ENCODE results near the gene TCAIM. TPM values are rescaled to one million over a fixed set of nuclear protein-coding genes. Genes with fewer than 3 reads are reported as not detected.

TCAIM gene
- total RNA-seq, 1 experiment from 2014 or later, result 23.8 TPM

DNA sequence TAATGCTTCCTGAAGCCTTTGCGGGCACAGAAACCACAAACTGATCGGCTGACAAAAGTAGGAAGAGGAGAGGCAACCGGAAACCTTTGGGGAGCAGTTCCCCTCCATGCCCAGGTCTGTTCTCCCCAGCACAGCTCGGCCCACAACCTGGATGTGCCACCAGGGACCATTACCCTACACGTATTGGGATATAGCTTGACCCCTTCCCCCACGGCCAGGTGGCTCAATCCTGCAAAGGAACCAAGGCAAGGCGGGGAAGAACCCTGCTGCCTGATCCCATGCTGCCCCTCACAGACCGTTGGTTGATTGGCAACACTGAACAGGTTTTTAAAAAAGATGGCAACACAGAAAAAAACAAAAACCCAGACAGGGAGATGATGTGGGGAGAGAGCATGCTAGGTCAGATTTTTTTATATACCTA lies 19.7 kb upstream of the TCAIM start:
- Mint-ChIP-seq H3K9me3 (no peaks in the 10 kb centered on the region), H3K27me3 (ENCODE audit: low read depth) (no peaks in the 10 kb centered on the region), H3K27ac (no peak overlapping the region), H3K36me3 (ENCODE audit: insufficient read depth in 1 of 3, low read depth in 3 of 3) (no peaks in the 10 kb centered on the region), H3K4me1 (0 out of 4 replicates have a peak, but pooled peaks cover 0 to 3% of the 10 kb centered on the region in 2 experiments), H3K4me3 (no peak overlapping the region)
- no peak overlapping the region for H3K9ac ChIP-seq (ENCODE audit: extremely low read depth, insufficient read length, low read length)
- H4K5ac ChIP-seq (ENCODE audit: insufficient read length, low read depth, low read length), result no peak overlapping the region
- no CpG with 5 or more reads among the region's 8 CpGs for WGBS (ENCODE audit: extremely low coverage, insufficient read length, low lambda C conversion rate)
- H3K56ac ChIP-seq (ENCODE audit: insufficient read length, low read depth, low read length), result no peak overlapping the region
- no peaks in the 10 kb centered on the region for H4K20me1 ChIP-seq (ENCODE audit: control insufficient read depth, insufficient read depth, insufficient read length)
- TF ChIP-seq, protein P1, sequence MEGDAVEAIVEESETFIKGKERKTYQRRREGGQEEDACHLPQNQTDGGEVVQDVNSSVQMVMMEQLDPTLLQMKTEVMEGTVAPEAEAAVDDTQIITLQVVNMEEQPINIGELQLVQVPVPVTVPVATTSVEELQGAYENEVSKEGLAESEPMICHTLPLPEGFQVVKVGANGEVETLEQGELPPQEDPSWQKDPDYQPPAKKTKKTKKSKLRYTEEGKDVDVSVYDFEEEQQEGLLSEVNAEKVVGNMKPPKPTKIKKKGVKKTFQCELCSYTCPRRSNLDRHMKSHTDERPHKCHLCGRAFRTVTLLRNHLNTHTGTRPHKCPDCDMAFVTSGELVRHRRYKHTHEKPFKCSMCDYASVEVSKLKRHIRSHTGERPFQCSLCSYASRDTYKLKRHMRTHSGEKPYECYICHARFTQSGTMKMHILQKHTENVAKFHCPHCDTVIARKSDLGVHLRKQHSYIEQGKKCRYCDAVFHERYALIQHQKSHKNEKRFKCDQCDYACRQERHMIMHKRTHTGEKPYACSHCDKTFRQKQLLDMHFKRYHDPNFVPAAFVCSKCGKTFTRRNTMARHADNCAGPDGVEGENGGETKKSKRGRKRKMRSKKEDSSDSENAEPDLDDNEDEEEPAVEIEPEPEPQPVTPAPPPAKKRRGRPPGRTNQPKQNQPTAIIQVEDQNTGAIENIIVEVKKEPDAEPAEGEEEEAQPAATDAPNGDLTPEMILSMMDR (conservative IDR thresholded peaks at IDR 0.05), result peak; percentile 41; the same call in 2 of the 3 replicates
- no peak overlapping the region for H3K23ac ChIP-seq (ENCODE audit: insufficient read length, low read depth, low read length)
- DNase-seq, result peak; percentile 76
- no peak overlapping the region for H2BK5ac ChIP-seq (ENCODE audit: insufficient read length, low read length)
- no peak overlapping the region for H2BK12ac ChIP-seq (ENCODE audit: insufficient read length, low read depth, low read length)
- no peak overlapping the region for H2BK15ac ChIP-seq (ENCODE audit: low read depth, low read length)
- no peak overlapping the region for H2AK5ac ChIP-seq (ENCODE audit: insufficient read length, low read length)
- H3K23me2 ChIP-seq (ENCODE audit: insufficient read length, low read depth, low read length, poor library complexity, severe bottlenecking), result no peaks in the 10 kb centered on the region
- no peak overlapping the region for H2BK120ac ChIP-seq (ENCODE audit: low read depth, low read length, poor library complexity, severe bottlenecking)
- H3K27ac ChIP-seq (ENCODE audit: insufficient read length, low read depth, low read length), result no peak overlapping the region
- H3K18ac ChIP-seq (ENCODE audit: insufficient read length, low read depth, low read length), result no peak overlapping the region
- H3K79me1 ChIP-seq (ENCODE audit: insufficient read depth, low read depth, low read length, poor library complexity, severe bottlenecking), result no peaks in the 10 kb centered on the region
- H4K8ac ChIP-seq (replicated peaks; ENCODE audit: insufficient read length, low read depth, low read length), result no peak overlapping the region
- H3K14ac ChIP-seq (ENCODE audit: insufficient read depth, low read length), result no peak overlapping the region; the same call in 1 of the 2 replicates
- no peak overlapping the region for H3K4me2 ChIP-seq (ENCODE audit: insufficient read depth, insufficient read length, low read length)
- H3K27me3 ChIP-seq (ENCODE audit: insufficient read depth, low read length), result no peaks in the 10 kb centered on the region
- no peak overlapping the region for H3K4ac ChIP-seq (ENCODE audit: low read depth, low read length)
- no peak overlapping the region for H4K91ac ChIP-seq (ENCODE audit: insufficient read length, low read depth, low read length)
- no peaks in the 10 kb centered on the region for H3K9me3 ChIP-seq (ENCODE audit: control insufficient read depth, low read depth, low read length)
- no peaks in the 10 kb centered on the region for H3K79me2 ChIP-seq (ENCODE audit: insufficient read depth, low read length)
- no peak overlapping the region for H2AFZ ChIP-seq (ENCODE audit: low read length)
- H3T11ph ChIP-seq (ENCODE audit: low read length), result no peak overlapping the region
- no peaks in the 10 kb centered on the region for H3K4me1 ChIP-seq (ENCODE audit: insufficient read depth, low read length)
- no peak overlapping the region for H2BK20ac ChIP-seq (ENCODE audit: low read depth, low read length, poor library complexity, severe bottlenecking)

All from H9 (cell line).